ENCODE measurements around the gene PRKACA. TPM values are rescaled to one million over a fixed set of nuclear protein-coding genes. Genes with fewer than 3 reads are reported as not detected.
A peak's percentile ranks its signal among the peaks of the same experiment; 100 is the strongest.

Gene PRKACA
- total RNA-seq, 1 donor from 2014 or later: 78.0 TPM

DNA sequence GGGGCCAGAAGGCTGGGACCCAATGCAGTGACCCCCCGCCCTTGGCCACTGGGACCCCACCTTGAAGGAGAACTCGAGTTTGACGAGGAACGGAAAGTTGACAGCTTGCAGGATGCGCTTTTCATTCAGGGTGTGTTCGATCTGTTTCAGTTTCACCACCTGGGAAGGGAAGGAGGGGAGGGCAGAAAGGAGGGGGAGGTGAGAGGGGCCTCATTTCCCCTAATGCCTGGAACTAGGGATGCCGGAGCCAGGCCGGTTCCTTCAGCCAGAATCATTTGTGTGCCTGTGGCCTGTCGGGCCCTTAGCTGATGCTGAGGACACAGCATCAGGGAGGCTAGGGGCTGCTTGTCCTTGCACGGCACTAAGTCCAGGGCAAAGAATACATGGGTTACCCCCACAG, 14.8 kb downstream of the PRKACA start:
- intact Hi-C loops (cut with DNase I): no loop called here
- ATAC-seq (no peak), DNase-seq (ENCODE audit: low spot score) (no peak)

DNA sequence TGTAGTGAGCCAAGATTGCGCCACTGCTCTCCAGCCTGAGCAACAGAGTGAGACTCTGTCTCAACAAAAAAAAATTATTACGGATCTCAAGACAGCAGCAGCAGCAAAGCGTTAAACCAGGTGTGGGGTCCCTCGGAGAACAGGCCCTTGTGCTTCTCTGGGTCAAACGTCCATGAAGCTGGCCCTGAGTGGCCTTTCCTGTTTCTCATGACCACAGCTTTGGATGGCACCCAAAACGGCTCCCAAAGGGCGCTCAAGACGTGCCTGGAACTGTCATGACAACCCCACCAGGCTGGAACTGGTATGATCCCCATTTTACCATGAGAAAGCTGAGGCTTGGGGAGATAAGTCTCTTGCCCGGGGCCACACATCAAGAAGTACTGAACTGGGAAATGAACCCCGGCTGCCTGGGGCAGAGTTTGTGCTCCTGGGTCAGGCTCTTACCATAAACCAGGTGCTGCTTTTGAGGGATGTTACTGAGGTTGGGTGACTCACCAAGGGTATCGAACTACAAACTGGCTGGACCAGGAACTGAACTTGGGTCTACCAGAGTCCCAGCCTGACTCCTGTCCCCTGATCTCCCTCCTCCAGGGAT, 15.4 kb downstream of the PRKACA start:
- DNase-seq (ENCODE audit: low spot score): no peak
- intact Hi-C loops (cut with DNase I): no loop called here
- no peak for ATAC-seq

DNA sequence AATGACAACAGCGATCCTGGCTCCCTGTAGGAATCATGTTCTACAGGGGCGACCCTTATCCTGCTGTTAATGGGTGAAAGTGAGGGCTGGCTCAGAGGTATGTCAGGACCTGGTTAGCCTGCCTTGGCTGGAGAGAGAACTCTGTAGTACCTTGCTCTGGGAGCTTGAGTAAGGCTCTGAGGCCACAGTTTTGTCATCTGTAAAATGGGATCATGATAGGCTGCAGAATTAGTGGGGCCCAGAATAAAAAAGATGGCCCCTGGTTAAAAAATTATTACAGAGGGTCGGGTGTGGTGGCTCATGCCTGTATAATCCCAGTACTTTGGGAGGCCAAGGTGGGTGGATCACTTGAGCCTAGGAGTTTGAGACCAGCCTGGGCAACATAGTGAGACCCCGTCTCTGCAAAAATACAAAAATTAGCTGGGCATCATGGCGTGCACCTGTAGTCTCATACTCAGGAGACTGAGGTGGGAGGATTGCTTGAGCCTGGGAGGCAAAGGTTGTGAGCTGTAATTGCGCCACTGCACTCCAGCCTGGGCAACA, 16.5 kb downstream of the PRKACA start:
- intact Hi-C loops (cut with DNase I): no loop called here

DNA sequence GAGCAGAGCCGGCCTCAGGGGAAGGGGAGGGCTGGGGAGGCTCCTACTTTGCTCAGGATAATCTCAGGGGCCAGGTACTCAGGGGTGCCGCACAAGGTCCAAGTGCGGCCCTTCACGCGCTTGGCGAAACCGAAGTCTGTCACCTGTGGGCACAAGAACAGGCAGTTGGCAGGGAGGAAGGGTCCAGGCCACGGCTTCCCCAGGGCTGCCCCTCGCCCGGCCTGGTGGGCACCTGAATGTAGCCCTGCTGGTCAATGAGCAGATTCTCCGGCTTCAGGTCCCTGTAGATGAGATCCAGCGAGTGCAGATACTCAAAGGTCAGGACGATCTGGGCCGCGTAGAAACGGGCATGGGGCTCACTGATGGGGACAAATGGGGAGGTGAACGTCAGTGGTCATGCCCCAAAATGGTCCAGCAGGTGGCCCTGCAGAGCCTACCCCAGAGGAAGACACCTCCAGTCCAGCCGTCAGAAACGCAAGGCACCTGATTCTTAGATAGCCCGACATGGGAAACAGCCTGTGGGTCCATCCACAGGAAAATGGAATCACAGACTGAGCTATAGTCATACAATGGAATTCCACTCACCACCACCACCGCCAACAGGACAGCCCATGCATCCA, 19.9 kb downstream of the PRKACA start:
- ATAC-seq (no peak), DNase-seq (ENCODE audit: low spot score) (no peak)
- intact Hi-C loops (cut with DNase I): no loop called here

More for the DNA sequence above, 16.5 kb downstream of the PRKACA start:
- no peak for DNase-seq (ENCODE audit: low spot score)
- no peak for ATAC-seq

DNA sequence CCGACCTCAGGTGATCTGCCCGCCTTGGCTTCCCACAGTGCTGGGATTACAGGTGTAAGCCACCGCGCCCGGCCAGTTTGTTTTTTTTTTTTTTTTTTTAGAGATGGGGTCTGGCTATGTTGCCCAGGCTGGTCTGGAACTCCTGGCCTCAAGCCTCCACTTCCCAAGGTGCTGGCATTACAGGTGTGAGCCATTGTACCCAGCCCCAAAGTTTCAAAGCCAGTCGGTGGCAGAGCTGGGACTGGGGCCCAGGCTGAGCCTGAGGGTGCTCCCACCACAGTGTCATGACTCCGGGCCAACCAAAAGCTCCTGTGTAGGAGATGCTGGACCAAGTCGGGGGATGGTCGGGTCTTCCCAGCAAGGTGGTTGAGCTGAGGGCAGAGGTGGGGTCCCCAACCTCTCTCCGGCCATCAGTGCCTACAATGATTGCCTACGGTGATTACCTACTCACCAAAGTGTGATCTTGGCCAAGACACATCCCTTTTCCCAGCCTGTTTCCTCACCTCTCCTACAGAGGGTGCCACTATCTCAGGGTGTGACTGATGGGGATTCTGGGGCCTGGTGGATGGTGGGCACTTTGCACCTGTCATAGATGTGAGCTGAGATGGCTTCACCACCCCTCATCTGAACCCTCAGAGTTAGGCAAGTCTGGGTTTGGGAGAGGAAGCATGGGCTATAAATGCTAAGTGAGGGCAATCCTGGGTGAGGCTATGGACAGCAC, 21.1 kb downstream of the PRKACA start:
- DNase-seq (ENCODE audit: low spot score) (no peak), ATAC-seq (no peak)
- intact Hi-C loops (cut with DNase I): no loop called here

DNA sequence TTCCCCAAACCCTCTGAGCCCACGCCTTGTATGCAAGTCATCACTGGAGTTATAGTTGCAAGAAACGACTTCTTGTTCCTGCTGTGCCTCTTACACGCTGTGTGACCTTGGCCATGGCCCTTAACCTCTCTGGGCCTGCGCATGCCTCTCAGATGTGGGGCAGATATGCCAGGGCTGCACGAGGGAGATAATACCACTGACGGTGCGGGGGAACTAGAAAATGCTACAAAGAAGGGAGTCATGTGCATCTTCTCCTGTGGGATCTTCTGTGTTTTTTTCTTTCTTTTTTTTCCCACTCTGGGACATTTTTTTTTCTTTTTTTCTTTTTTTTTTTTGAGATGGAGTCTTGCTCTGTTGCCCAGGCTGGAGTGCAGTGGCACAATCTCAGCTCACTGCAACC, 22.7 kb downstream of the PRKACA start:
- DNase-seq (ENCODE audit: low spot score) (no peak), ATAC-seq (no peak)
- intact Hi-C loops (cut with DNase I): no loop called here

DNA sequence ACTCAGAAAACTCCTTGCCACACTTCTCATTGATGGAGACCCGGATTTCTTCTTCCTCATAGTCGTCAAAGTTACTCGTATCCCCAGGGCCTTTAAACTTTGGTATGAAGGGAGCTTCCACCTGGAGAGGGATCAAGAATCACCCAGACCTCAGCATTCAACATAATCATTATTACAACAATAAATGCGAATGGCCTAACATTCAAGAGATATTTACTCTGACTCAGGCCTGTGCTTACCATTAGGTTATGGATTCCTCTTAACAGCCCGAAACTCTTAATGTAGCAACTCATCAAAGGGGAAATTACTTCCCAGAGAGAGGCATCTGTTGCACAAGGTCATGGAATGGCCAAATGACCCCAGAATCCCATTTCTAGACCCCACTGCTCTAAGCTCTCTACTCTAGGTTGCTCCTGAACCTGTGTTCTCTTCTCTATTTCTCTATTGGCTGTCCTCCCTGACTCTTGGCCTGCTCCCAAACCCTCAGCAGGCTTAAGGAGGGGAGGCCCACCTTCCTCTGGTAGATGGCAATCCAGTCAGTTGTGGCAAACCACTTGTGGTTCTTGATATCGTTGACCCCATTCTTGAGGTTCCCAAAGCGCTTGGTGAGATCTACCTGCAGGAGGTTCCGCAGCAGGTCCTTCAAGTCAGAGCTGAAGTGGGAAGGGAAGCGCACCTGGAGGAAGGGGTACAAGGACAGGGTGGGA, 24.3 kb downstream of the PRKACA start:
- no peak for ATAC-seq
- intact Hi-C loops (cut with DNase I): no loop called here
- DNase-seq (ENCODE audit: low spot score): no peak

DNA sequence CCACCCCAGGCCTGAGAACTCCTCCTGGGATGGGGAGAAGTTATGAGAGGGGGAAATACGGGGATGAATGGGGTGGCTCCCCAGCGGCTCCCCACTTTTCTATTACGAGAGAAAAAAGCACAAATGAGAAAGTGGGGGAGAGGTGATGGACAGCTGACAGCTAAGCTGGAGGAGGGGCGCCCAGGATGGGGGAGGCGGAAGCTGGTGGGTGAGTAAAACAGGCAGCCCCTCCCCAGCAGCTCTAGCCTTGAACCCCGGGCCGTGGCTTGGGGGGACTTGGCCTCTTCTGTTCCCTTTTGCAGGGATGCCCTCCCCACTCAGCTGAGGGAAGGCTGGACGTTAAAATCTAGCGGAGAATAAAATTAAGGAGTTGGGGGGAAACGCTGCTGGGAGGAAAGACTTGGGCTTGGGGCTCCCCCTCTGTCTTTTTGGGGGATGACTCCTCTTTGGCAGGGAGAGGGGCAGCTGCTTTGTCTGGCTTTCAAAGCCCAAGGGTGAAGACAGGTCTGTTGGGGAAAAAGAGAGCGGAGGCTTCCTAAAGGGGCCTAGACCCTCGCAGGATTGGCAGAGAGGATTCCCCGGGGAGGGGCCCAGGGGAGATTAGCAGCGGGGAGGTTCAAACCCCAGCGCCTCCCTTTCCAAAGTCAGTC, 25.6 kb downstream of the PRKACA start:
- ATAC-seq (peak; percentile 15), DNase-seq (ENCODE audit: low spot score) (no peak)
- intact Hi-C loops (cut with DNase I): no loop called here

DNA sequence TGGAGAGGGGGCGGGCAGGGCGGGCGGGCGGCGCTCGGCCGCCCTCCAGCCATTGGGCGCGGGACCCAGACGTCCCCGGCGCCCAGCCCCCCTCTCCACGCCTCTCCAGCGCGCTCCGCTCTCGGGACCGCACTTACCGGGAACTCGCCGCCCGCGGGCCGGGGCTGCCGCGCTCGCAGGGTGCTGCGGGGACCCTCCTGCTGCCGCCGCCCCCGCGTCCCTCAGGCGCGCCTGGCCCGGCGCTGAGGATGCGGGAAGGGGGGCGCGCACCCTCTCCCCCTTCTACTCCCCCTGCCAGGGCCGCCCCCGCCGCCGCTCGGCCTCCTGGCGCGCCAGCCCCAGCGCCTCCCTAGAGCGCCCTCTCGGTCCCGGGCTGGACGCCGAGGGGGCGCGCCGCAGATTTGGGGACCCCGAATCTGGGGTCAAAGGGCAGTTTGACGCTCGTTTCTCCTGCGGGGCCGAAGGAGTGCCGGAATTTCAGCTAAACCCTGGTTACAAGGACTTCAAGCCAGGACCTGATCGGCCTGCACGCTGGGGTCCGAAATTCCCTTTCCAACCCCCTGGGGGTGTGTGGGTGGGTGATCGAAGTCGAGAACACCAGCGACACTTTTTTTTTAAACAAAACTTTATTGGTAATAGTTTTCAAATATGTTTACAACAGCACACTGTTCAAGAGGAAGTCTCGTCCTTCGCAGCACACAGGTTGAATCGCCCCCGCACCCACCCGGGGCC, 26.3 kb downstream of the PRKACA start:
- ATAC-seq: peak; percentile 80
- peak; percentile 89 for DNase-seq (ENCODE audit: low spot score)
- intact Hi-C loops (cut with DNase I): no loop called here

DNA sequence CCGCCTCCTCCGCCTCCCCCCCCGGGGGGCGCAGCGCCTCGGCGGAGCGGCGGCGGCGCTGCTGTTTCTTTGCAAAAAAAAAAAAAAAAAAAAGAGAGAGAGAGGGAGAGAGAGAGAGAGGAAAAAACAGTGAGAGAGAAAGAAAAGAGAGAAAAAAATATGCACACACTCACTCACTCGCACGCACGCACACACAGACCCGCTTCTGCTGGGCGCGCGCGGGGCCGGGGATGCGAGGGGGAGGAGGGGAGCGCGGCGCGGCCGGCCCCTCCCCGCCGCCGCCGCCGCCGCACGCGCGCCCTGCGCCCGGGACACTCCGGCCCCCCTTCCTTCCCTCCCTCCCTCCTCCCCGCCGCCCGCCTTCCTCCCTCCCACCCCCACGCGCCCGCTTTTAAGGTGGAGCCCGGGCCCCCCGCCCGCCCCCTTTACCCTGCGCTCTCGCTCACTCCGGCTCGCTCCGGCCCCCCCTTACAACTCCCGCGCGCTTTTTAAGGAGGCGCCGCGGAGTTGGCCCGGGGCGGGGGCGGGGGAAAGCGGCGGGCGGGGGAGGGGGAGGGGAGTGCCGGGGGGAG, 27.0 kb downstream of the PRKACA start, which contains the start of gene SAMD1:
Gene SAMD1 (minus strand): TSS at position 243 of the 572 bp plus-strand sequence.
- ATAC-seq: peak; percentile 79
- intact Hi-C loops (cut with DNase I): no loop called here
- DNase-seq (ENCODE audit: low spot score): peak; percentile 93

DNA sequence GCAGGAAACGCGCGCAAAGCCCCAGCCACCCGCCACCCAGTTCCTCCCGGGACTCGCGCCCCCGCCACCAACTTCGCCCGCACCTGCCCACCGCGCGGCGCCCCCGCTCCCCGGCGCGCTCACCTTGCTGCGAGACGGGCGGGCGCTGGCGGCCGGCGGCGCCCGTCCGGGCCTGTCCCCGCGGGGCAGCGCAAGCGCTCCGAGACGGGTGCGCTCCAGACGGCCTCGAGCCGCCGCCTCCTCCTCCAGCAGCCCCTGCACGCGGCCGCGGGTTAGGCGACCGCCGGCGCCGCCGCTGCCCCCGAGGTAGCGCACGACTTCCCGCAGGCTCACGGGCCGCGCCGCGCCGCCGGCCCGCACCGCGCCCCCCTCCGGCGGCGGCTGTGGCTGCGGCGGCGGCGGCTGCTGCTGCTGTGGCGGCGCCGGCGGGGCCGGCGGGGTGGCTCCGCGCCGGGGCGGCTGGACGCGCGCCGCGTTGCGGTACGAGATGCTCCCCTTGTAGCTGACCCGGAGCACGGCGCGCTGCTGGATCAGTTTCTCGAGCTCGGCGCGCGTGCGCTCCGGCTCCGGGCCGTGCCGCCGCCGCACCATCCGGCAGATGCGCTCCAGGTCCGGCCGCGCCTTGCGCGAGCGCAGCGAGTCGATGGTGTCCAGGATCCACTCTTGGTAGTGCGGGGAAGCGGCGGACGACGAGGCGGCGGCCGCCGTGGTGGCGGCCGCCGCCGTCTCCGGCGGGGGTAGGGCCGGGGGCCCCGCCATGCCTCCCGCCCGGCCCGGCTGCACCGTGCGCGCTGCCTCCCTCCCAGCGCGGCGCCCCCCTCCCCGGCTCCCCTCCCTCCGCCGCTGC, 27.7 kb downstream of the PRKACA start:
- ATAC-seq: no peak
- DNase-seq (ENCODE audit: low spot score): no peak
- intact Hi-C loops (cut with DNase I): loop anchor here (10.0 kb wide), 1 partner anchor 45 kb away; the partner anchor contains the start of gene ASF1B

DNA sequence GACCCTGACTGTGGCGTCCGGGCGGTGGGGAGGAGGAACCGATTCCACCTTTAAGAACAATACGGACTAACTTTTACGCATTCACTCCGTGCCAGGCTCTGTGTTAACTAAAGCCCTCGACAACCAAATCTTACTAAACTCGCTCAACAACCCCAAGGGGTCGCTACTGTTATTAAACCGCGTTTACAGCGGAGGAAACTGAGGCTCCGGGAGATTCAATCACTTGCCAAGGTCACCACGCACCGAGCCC, 28.2 kb downstream of the PRKACA start:
- ATAC-seq (no peak), DNase-seq (ENCODE audit: low spot score) (no peak)
- intact Hi-C loops (cut with DNase I): loop anchor here (10.0 kb wide), 1 partner anchor 45 kb away; the partner anchor contains the start of gene ASF1B

DNA sequence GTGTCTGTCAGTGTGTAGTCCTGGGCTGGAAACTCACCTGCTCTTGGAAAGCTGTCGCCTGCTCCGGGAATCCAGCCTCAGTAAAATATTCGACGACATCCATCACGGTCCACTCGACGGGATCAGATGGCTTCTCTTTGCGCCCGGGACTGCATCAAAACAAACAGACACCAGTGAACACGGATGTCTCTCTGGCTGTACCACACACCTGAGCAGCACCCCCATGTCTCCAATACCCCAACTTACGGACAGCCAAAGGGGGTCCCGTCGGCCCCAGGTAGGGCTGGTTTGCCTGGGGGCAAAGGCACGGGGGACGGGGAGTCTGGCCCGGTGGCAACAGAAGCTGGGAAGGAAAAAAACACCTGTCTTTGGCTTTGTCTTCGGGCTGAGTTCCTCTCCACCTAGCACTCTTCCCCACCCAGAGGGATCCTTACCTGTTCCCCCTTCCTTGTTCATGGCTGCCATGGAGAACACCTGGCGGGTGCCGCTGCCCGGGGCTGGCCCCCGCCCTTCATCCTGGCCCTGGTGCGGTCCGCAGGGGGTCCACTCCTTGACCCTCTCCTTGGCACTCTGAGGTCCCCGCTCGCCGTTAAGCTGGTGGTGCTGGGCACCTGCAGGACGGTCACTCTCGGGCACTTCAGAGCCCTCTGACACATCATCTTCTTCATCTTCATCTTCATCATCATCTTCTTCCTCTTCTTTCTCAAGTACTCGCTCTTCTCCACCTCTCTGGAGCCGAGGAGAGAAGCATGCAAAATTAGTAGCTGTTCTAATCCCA, 28.7 kb downstream of the PRKACA start:
- intact Hi-C loops (cut with DNase I): loop anchor here (10.0 kb wide), 1 partner anchor 46 kb away; the partner anchor contains the start of gene ASF1B
- DNase-seq (ENCODE audit: low spot score) (no peak), ATAC-seq (no peak)

DNA sequence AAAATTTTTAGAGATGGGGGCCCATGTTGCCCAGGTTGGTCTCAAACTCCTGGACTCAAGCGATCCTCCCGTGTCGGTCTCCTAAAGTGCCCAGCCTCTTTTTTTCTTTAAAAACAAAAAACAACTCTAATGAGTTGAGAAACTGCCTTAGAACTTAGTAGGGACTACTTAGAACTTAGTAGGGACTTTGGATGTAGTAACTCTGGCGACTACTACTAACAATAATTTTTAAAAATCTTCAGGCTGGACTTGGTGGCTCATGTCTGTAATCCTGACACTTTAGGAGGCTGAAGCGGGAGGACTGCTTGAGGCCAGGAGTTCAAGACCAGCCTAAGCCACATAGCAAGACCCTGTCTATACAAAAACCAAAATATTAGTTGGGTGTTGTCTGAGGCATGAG, 31.5 kb downstream of the PRKACA start:
- no peak for DNase-seq (ENCODE audit: low spot score)
- intact Hi-C loops (cut with DNase I): loop anchor here (10.0 kb wide), 1 partner anchor 49 kb away; the partner anchor contains the start of gene ASF1B
- no peak for ATAC-seq

DNA sequence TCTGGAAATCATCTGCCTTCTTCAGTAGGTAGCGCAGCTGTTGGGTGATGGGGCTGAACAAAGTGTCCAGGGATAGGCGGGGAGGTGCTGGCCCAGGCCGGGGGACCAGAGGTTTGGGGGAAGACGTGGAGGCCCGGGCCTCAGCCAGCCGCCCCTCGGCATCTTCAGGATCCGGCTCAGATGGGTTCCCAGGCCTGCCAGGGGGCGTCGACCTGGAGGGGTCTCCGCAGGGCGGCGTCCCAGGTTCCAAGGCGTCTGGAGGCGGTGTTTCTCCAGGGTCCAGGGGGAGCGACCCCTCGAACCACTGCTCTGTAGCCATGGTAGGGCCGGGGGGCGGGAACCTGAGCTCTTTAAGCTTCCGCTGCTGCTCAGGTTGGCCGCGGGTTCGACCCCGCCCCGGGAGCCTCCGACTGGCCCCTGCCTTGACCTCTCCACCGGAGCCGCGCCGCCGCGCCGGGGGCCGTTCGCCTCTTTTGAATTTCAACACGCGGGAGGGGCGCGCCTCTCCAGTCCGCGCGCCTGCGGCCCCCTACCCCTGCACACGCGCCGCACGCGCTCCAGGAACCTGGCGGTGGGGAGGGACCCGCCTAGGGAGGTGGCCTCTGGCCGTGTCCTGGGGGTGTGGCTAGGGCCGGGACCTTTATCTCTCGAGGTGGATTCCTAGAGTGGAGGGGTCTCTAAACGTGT, 32.1 kb downstream of the PRKACA start, which contains the start of gene C19orf67:
Gene C19orf67 (minus strand): TSS at position 475 of the 687 bp plus-strand sequence. CDS start 156 bp downstream, at position 319.
- DNase-seq (ENCODE audit: low spot score) (no peak), ATAC-seq (no peak)
- intact Hi-C loops (cut with DNase I): loop anchor here (10.0 kb wide), 1 partner anchor 49 kb away; the partner anchor contains the start of gene ASF1B

DNA sequence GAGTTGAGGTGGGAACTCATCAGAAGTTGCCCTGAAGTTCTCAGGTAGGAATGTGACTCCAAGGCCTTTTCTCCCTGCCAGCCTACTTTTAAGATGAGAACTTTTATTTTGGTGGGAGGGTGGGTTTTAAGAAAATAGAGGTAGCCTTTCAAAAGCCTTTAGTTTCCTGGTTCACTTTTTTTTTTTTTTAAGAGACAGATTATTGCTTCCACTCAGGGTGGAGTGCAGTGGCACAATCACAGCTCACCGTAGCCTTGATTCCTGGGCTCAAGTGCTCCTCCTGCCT, 34.9 kb downstream of the PRKACA start:
- DNase-seq (ENCODE audit: low spot score): no peak
- no peak for ATAC-seq
- intact Hi-C loops (cut with DNase I): loop anchor here (10.0 kb wide), 1 partner anchor 52 kb away; the partner anchor contains the start of gene ASF1B
